DOHH2 (cell line): ENCODE data around the gene VPS54.

Experiments used
- CTCF ChIP-seq: fragments of 200-600 bp; sonication (generic); IDR thresholded peaks from one replicate; pipeline ENCODE4 v1.5.1; 2014; ENCODE audit warnings: antibody characterized with exemption, mild to moderate bottlenecking, low read depth, low read length; ENCODE audit not compliant: poor library complexity, severe bottlenecking
- EZH2phosphoT487 ChIP-seq: fragments of 200-600 bp; sonication (generic); IDR thresholded peaks from 2 replicates; pipeline ENCODE4 v1.6.1; 2017; ENCODE audit warnings: borderline replicate concordance, mild to moderate bottlenecking, antibody characterized with exemption, low read length, moderate library complexity, mixed read lengths

GRCh38 chr2:63879876-63880433 lies 139.3 kb downstream of the VPS54 start:
- no peak for TF ChIP-seq CTCF
- TF ChIP-seq EZH2phosphoT487 = no peak
